A673 (cell line): Measurements from ENCODE around the gene TSHZ2. TPM values are rescaled to one million over a fixed set of nuclear protein-coding genes. Genes with fewer than 3 reads are reported as not detected.

Source experiments
- BruUV-seq: library from RNA; stranded (reverse); fragments of 400-500 nt; replicated peaks from 2 replicates; lab custom pipeline; 2021; lab: Mats Ljungman, UMichigan
- CTCF ChIA-PET: fragments of 300-600 bp; sonication (Branson Sonifier 250); formaldehyde crosslinking; loops from one replicate; lab custom pipeline; 2022; ENCODE audit warnings: antibody characterized with exemption; lab: Charles Lee
- POLR2A ChIA-PET: fragments of 300-600 bp; sonication (Branson Sonifier 250); formaldehyde crosslinking; loops from one replicate; lab custom pipeline; 2022; ENCODE audit warnings: antibody characterized with exemption; ENCODE audit not compliant: low non-redundant PET; lab: Charles Lee
- DNase-seq: peaks from one replicate; pipeline ENCODE4 v3.0.0-alpha.2; 2015; ENCODE audit warnings: low spot score
- H3K27ac ChIP-seq: fragments of 200-600 bp; sonication (generic); 2 replicates; pipeline ENCODE4 v1.5.1; 2016; ENCODE audit warnings: mixed run types, low read depth, mild to moderate bottlenecking, mixed read lengths, antibody characterized with exemption, low read length; ENCODE audit not compliant: poor library complexity, severe bottlenecking
- H3K27me3 ChIP-seq: fragments of 200-600 bp; sonication (generic); replicated peaks from 2 replicates; pipeline ENCODE4 v1.6.1; 2017; ENCODE audit warnings: mixed run types, low read depth, mild to moderate bottlenecking, mixed read lengths, antibody characterized with exemption, low read length; ENCODE audit not compliant: insufficient read depth, poor library complexity
- H3K36me3 ChIP-seq: fragments of 200-600 bp; sonication (generic); 2 replicates; pipeline ENCODE4 v1.6.1; 2016; ENCODE audit warnings: mixed run types, mild to moderate bottlenecking, mixed read lengths, antibody characterized with exemption, low read length; ENCODE audit not compliant: insufficient read depth, poor library complexity, severe bottlenecking
- H3K4me1 ChIP-seq: fragments of 200-600 bp; sonication (generic); 2 replicates; pipeline ENCODE4 v1.6.1; 2017; ENCODE audit warnings: mixed run types, mild to moderate bottlenecking, mixed read lengths, antibody characterized with exemption, low read length; ENCODE audit not compliant: insufficient read depth, poor library complexity, severe bottlenecking
- H3K4me3 ChIP-seq: fragments of 200-600 bp; sonication (generic); 2 replicates; pipeline ENCODE4 v1.5.1; 2016; ENCODE audit warnings: low read depth, mixed run types, mild to moderate bottlenecking, mixed read lengths, low read length; ENCODE audit not compliant: poor library complexity, severe bottlenecking
- H3K9me3 ChIP-seq: fragments of 200-600 bp; sonication (generic); 2 replicates; pipeline ENCODE4 v1.6.1; 2016; ENCODE audit warnings: mixed run types, low read depth, mild to moderate bottlenecking, mixed read lengths, antibody characterized with exemption, low read length; ENCODE audit not compliant: poor library complexity, severe bottlenecking
- EZH2 ChIP-seq: fragments of 200-600 bp; sonication (generic); IDR thresholded peaks from 2 replicates; pipeline ENCODE4 v1.6.1; 2017; ENCODE audit warnings: borderline replicate concordance, low read depth, mild to moderate bottlenecking, mixed read lengths, antibody characterized with exemption, low read length; ENCODE audit not compliant: poor library complexity, severe bottlenecking
- intact Hi-C: fragments of 100-400 bp; cut with micrococcal nuclease; formaldehyde crosslinking; loops from one replicate; pipeline ENCODE4 v1.10.0; 2022; ENCODE audit not compliant: unreplicated experiment
- total RNA-seq: library from RNA; stranded (reverse); gene quantifications from 2 replicates; pipeline ENCODE4 v1.2.3, GENCODE V29; 2021
- TF ChIP-seq, protein P1 (sequence below): fragments of 300-800, 200-600 bp; sonication (generic); conservative IDR thresholded peaks from 2 replicates; pipeline ENCODE4 v1.5.1; 2017; ENCODE audit warnings: low read depth, mild to moderate bottlenecking, antibody characterized with exemption, low read length, moderate library complexity, mixed read lengths

The TSHZ2 gene
- total RNA-seq, 1 experiment from 2014 or later = 4.1 TPM

DNA sequence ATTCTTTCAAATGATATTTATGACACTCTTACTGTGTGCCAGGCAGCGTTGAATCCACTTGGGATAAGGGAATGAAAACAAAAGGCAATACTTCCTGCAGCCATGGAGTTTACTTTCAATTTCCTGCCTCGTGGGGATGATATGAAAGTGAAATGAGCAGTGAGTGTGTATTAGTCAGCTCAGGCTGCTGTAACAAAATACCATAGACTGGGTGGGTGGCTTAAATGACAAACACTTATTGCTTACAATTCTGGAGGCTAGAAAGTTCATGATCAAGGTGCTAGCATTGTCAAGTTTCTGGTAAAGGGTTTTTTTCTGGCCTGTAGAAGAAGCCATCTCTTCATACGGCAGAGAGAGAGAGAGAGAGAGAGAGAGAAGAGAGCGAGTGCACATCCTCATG lies 41.7 kb downstream of the TSHZ2 start:
- Histone ChIP-seq H3K4me3 (no peak overlapping the region), H3K9me3 (no peaks in the 10 kb centered on the region), H3K27me3 (no peaks in the 10 kb centered on the region), H3K36me3 (no peaks in the 10 kb centered on the region), H3K4me1 (no peaks in the 10 kb centered on the region), H3K27ac (no peak overlapping the region)
- BruUV-seq = no TSS peak
- intact Hi-C loops = no loop called here
- ChIA-PET POLR2A (no interaction called here), CTCF (no interaction called here)
- no peak for DNase-seq
- TF ChIP-seq EZH2 = no peak

DNA sequence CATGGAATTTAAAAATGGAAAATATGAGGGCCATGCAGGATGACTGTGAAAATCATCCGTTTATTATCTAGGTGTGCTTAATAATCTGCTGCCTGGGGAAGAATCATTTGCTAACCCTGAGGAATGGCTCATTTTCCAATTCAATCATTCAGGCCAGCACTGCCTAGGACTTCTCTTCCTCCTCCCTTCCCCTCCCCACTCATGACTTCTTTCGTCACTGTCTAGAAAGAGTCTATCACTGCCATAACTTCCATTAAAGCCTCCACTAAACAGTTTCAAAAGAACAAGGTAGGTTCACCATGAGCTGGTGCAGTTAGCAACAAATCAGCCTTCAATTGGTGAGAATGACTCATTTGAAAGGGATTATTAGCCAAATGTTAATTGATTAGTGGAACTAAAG lies 43.9 kb downstream of the TSHZ2 start:
- H3K4me3 ChIP-seq = no peak overlapping the region
- TF ChIP-seq, protein P1, sequence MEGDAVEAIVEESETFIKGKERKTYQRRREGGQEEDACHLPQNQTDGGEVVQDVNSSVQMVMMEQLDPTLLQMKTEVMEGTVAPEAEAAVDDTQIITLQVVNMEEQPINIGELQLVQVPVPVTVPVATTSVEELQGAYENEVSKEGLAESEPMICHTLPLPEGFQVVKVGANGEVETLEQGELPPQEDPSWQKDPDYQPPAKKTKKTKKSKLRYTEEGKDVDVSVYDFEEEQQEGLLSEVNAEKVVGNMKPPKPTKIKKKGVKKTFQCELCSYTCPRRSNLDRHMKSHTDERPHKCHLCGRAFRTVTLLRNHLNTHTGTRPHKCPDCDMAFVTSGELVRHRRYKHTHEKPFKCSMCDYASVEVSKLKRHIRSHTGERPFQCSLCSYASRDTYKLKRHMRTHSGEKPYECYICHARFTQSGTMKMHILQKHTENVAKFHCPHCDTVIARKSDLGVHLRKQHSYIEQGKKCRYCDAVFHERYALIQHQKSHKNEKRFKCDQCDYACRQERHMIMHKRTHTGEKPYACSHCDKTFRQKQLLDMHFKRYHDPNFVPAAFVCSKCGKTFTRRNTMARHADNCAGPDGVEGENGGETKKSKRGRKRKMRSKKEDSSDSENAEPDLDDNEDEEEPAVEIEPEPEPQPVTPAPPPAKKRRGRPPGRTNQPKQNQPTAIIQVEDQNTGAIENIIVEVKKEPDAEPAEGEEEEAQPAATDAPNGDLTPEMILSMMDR = no peak
- TF ChIP-seq EZH2 = no peak
- ChIA-PET POLR2A (no interaction called here), CTCF (no interaction called here)
- no peaks in the 10 kb centered on the region for H3K36me3 ChIP-seq
- H3K27ac ChIP-seq = no peak overlapping the region
- intact Hi-C loops = no loop called here
- no TSS peak for BruUV-seq
- no peaks in the 10 kb centered on the region for H3K9me3 ChIP-seq
- H3K4me1 ChIP-seq = no peaks in the 10 kb centered on the region
- no peak for DNase-seq
- no peaks in the 10 kb centered on the region for H3K27me3 ChIP-seq

DNA sequence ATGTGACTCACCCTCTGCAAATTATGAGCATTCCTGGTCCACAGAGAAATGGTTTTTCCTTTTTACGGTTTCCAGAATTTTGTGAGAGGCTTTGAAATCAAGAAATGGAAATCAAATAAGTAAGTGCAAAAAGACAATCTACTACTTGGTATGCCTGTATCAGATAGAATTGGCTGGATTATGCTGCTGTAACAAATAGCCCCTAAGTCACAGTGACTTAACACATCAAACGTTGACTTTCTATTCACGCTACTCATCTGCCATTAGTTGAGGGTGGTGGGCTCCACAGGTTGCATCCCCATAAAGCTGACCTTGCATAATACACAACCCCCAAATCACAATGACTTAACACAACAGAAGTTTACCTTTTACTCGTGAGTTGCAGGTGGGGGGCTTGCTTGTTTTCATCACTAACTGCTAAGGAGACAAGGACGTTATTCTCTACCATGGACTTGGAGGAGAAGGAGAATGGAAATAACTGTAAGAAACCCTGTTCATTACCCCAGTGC lies 44.4 kb downstream of the TSHZ2 start:
- CTCF ChIA-PET = no interaction called here
- Histone ChIP-seq H3K9me3 (no peaks in the 10 kb centered on the region), H3K27ac (no peak overlapping the region), H3K4me3 (no peak overlapping the region), H3K36me3 (no peaks in the 10 kb centered on the region), H3K4me1 (no peaks in the 10 kb centered on the region), H3K27me3 (no peaks in the 10 kb centered on the region)
- TF ChIP-seq EZH2 = no peak
- TF ChIP-seq, protein P1 = no peak
- BruUV-seq = no TSS peak
- DNase-seq = no peak
- intact Hi-C loops = no loop called here
- POLR2A ChIA-PET = no interaction called here

DNA sequence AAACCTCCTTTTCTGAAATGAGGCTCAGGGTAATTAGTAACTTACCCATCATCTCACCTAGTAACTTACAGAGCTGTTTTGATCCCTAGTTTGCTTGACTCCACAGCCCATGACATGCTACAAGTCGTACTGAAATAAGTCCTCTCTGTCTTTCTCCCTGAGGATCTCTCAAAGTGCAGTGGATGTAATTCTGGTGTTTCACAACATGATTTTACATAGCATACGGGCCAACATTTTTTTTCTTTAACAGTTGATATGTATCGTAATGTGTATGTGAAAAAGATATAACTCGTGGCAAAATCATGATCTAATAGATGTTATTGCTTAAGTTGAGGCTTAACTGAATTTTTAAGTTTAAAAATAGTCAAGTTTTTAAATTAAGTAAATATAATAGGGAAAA lies 45.0 kb downstream of the TSHZ2 start:
- H3K4me3 ChIP-seq = no peak overlapping the region
- POLR2A ChIA-PET = no interaction called here
- no peaks in the 10 kb centered on the region for H3K36me3 ChIP-seq
- intact Hi-C loops = no loop called here
- no peaks in the 10 kb centered on the region for H3K27me3 ChIP-seq
- no peak for DNase-seq
- no TSS peak for BruUV-seq
- H3K27ac ChIP-seq = no peak overlapping the region
- no peaks in the 10 kb centered on the region for H3K4me1 ChIP-seq
- no peaks in the 10 kb centered on the region for H3K9me3 ChIP-seq
- CTCF ChIA-PET = no interaction called here
- TF ChIP-seq EZH2 = no peak
- TF ChIP-seq, protein P1 = no peak
